Fibroblast of skin of left quadriceps (primary cell): ENCODE data around the gene SGIP1.
"Not testable (repeated sequence)": the region's sequence is repeated elsewhere in the genome, so short reads cannot be mapped to it uniquely, and the experiment has no call there.

Experiments
- DNase-seq, 2 experiments: peaks; one replicate each; pipeline ENCODE4 v3.0.0-alpha.2; 2013; ENCODE audit warnings: low read depth in 2 of 2

Gene SGIP1

DNA sequence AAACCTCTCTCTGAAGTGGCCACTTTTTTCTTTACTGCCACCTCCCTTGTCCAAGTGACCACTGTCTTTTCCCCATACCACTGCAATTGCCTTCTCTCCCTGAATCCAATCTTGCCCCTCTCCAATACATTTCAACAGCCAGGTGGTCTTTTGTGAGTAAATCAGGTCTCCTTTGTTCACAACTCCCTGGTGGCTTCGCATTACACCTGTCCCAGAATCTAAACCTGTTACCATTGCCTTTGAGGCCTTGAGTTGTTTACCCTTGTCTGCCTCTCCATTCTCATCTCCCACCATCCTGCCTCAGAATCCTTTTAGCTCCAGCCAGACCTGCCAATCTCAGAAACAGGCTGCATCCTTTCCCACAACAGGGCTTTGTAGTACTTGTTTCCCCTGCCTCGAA is 196.5 kb downstream of the SGIP1 start:
- no peak for DNase-seq

DNA sequence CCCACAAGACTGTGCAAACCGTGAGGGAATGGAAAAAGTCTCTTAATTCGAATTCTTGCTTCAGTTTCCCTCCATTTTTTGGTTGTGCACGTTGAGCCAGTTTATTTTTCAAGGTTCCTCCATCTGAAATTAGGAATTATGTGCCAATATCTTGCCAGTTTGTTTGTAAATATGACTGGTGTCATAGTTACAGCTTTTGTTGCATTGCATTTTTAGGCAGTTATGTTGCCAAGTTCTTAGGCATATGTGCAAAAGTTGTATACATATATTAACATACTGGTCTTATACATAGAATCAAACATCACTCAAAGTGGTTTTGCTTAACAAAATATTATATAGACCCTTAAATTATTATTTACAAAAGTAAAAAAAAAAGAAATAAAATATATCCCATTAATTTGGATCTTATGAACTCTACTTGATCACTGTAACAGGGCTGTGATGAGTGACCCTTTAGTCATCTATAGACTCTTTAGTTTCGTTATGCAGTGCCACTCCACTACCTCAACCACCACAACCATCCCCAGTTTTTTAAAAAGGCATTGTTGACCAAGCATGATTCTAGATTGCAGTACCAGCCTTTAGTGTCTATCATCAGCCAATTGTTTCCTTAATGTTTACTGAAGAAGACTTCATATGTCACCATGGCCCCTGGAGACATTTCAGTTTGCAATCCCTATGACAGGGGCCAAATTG is 197.4 kb downstream of the SGIP1 start:
- DNase-seq, result no peak

DNA sequence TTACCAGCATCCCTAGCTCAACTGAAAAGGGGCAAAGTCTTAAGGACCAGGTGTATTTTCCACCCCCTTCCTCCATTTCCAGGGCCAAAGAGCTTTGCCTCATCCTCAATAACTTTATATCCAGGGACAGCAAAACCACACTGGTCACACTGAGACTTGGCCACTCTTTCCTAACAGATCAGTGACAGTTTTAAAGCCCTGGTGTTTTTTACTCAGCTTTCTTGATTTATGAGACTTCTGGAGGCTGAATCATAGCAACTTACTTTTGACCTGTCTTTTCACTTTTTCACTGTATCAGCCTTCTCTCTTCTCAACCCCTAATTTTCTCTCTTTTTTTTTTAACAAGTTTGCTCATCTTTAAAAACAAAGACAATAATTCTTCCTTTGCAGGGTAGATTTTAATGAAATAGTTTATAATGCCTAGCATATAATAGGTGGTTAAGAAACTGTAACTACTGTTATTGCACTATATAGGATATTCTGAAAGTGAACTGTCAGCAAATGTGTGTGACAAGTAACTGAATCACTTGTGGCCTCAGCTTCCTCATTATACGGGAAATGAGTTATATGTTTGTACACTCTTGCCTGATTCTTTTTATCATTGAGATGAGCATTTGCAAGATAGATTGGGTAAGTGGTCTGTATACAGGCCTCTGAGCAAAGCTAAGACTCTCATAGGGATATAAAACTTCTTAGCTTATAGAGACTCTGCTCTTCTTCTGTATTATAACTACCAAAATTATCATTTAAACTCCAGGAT is 198.6 kb downstream of the SGIP1 start:
- DNase-seq, result no peak

DNA sequence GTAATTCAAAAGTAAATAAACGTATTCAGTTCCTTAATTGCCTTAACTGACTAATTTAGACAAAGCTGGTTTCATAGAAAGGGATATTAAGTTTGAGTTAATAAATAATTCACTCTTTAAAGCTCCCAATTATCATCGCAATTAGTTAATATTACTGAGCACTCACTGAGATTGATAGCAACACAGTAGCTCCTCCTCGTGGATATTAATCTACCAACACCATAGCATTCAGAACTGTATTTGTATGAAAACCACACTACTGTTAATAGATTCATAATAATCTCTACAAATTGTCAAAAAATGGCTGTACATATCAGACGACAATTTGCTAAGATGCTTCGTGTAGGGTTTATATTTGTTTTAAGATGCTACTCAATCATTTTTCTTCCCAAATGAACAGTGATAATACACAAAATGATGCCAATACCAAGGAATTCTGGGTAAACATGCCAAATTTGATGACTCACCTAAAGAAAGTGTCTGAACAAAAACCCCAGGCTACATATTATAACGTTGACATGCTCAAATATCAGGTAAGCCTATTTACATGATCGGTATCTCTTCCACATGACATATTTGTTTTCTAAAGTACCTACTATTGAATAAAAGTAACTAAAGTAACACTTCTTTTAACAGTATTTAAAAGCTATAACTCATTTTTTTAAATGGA is 199.5 kb downstream of the SGIP1 start:
- no peak for DNase-seq

DNA sequence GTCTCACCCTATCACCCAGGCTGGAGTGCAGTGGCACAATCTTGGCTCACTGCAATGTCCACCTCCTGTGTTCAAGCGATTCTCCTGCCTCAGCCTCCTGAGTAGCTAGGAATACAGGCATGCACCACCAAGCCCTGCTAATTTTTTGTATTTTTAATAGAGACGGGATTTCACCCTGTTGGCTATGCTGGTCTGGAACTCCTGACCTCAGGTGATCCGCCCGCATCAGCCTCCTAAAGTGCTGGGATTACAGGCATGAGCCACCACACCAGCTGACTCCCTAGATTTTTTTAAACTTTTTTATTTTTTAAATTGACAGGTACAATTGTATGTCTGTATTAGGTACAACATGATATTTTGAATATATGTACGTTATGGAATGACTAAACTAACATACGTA is 200.6 kb downstream of the SGIP1 start:
- not testable (repeated sequence) for DNase-seq

DNA sequence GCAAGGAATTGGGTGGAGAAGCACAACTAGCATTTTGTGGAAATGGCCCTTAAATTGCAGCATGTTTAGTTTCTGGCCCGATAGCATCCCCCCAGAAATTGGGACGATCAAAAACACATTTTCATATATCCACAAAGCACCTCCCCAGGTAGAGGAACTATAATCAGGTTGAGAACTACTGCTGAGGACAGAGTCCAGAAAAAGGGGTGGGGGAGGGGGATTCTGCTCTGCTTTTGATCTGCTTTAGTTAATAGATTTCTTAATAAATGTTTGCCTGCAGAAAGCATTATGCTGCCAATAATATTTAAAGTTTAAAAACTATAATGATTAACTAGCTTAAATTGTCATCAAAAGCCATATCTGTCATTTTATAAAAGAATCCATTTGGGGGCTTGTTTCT is 203.9 kb downstream of the SGIP1 start:
- no peak for DNase-seq

DNA sequence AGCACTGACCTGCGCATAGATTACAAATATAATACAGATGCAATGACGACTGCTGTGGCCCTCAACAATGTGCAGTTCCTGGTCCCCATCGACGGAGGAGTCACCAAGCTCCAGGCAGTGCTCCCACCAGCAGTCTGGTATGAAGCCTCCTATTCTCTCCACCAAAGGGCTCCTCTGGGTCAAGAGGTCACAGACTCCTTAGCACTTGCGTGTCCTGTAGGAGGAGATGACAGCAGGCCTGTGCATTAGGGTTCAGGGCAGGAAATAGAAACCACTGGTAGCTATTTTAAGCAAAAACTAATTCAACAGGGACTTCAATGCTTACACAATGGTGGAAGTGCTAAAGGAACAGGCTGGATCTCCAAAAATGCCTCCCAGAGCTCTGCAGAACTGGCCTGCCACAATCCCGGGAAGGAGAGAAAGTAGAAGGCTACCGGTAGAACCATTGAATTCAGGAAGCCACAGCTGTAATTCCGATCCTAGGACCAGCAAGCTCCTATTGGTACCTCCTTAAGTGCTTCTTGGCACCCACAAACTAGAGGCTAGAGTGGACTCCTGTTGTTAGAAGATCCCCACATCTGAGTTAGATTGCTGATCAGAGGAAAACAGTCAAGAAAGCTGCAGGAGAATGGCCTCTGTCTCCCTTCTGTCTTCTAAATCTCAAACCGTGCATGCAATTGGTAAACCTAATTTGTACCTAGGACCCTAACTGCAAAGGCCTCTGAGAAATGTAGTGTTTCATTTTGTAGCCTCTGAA is 205.6 kb downstream of the SGIP1 start:
- DNase-seq, result no peak

DNA sequence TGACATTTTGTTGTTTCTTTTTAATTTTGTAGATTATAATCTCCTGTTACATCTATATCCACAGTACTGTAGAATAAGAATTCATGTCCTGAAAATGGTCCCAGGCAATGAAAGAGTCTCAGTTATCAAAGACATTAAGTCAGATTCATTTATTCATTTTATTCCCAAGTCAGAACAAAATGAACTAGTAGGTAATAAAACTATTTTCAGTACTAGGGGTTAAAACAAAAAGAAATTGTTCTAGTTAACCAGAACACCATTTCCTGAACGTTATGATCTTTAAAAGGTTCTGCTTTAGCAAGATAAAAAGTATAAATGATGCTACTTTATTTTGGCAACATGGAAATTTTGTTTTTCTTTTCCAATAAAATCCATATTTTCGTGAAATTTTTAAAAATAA is 211.5 kb downstream of the SGIP1 start:
- DNase-seq, result no peak

DNA sequence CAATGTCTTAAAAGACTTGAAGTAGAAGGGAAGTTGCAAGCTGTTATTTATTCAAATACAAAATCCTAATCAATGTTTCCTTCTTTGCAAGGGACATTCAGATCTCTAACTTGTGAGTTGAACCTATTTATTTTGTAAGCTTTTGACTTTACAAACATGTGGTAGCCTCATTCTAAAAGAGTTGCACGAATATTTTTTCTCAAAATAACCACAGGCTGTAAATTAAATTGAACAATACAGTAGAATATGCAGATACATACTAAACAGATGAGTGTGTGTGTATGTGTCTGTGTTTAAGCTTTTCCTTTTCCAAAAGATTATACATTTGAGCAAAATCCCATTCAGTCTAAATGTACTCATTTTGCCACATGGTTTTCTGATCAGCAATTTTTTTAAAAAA is 213.5 kb downstream of the SGIP1 start:
- peak; percentile 73 to 74 for DNase-seq

DNA sequence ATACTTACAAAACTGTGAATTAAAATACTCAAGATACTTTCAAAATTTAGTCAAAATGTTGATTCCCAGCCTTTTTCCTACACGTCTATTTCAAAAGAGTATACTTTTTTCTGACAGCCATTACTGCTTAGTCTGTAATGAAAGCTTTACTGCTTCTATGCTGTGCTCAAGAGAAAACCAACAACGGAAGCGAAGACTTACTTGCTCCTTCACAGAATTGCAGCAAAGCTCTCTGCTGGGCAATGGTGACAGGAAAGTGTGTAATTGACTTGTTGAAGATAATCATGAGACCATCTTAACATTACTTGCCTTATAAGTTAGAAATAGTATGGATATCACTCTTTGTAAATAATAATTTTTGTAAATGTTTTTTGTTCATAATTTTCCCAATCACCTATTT is 216.6 kb downstream of the SGIP1 start:
- no peak for DNase-seq

DNA sequence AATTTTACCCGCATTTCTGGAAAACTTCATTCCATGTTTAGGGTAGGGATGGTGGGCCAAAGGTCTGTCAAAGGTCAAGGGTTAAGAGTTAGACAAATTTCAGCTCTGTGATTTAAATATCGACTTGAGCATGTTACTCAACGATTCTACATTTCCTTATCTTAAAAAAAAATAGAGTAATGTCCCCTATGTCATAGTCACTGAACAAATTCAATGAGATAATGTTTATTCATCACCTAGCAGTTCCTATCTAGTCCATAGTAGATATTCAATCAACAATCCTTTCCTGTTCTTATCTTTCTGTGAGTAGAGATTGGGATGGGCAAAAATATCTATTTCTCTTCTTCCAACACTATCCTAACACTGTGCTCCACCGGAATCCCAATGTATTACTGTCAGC is 217.2 kb downstream of the SGIP1 start:
- no peak for DNase-seq

DNA sequence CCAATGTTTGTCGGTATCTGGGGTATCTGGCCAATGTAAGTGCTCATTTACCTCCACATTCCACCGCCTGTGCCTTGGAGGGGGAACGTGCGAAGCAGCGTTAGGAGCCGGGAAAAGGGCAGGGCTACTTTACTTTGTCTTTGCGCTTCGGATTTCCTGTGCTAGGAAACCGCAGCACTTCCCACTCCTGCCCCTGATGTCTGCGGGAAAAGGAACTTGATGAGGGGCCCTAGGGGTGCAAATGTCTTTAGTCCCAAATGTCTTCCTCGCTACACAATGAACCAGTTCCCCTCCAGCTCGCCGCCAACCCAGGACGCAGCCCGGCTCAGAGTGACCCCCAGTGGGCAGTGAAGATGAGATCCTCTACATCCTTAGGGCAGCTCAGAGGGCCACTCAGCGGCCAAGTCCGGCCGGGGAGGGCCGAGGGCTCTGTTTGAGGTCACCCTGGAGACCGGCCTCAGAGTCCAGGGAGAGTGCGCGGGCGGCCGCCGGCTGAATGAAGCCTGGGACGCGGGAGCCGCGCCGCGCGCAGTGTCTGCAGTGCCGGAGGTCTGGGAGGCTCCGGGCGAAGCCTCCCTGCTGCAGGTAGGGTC is 218.1 kb downstream of the SGIP1 start, which contains the start of gene DYNLT5:
DYNLT5 (plus strand) TSS at position 460 of the 593 bp plus-strand sequence. CDS start 2,200 bp downstream, outside the sequence.
- no peak for DNase-seq

DNA sequence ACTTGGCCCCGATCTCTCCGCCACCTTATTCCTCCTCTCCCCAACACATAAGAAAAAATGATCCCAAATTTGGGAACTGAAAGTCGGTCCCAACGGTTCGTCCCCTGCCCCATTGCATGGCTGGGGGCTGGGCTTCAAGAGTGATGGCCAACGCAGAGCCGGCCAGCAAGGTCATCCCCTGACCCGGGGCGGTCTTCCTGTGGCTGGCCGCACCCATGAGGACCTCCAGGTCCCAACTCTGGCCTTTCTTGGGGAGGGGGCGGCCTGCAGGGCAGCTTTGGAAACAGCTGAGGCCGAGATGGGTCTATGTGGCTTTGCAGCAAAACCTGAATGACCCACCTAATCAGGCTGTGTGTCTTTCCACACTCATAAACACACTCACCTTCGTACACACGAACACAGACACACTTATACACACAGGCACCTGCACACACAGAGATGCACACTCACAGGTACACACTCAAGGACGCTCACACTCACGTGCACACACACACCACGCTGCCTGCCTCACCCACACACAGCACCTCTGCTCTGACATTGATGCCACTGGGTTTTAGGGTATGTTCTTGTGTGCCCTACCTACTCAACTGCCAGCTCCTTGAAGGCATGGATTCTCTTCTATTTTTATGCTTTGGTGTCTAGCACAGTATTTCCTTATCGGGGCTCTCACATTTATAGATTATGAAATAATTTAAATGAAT is 218.9 kb downstream of the SGIP1 start:
- no peak for DNase-seq

DNA sequence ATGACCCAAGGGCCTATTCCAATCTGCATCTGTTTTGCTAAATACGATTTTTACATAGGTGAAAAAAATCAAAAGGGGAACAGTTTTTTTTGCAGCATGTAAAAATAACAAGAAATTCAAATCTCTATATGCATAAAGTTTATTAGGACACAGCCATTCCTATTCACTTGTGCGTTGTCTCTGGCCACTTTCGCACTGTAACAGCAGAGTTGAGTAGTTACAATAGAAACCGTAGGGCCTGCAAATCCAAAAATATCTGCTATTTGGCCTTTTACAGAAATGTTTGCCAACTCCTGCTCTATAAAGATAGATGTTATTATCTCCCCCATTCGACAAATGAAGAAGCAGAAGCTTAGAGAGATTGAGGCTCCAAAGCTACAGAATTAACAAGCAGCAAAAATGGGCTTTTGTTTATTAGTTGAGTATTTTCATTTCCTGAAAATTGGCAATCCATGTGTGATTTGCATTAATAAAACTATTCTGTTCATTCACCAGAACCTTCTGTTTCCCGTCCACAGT is 223.8 kb downstream of the SGIP1 start:
- no peak for DNase-seq

DNA sequence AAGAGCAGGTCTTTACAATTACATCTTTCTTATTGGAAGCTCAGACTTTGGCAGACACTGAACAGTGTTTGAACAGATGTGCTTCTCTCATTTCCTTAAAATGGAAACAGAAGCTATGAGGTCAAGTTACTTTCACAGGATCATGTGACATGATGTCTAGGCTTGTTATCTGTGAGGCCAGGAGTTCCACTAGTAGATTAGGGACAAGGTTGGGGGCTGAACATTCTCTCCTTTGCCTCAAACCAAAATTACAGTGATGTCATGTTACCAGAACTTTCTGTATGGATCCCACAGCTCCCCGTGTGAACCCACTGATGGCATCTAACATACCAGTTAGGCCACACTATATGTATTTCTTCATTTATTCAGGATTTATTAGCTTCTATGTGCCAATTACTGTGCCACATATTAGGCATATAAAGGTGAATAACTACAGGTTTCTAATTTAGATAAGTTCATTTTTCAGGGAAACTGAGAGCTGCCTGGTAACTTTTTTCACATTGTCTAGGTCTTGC is 224.3 kb downstream of the SGIP1 start:
- DNase-seq, result no peak

DNA sequence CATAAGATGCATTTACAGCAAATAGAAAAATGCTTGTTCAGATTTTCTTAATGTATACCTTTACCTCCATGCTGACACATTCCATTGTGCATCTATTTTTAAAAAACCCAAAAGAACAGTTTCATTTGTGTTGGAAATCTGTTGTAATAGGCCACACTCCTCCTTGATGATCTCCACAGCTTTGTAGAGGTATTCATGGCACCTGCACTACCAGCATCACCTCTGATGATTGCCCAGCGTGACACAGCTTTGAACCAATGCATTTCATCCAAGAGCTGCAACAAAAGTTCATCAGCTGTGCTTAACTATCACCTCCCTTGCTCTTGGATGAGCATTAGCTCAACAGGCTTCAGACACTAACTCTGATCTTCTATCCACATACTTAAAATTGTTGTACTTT is 226.6 kb downstream of the SGIP1 start:
- DNase-seq, result no peak

DNA sequence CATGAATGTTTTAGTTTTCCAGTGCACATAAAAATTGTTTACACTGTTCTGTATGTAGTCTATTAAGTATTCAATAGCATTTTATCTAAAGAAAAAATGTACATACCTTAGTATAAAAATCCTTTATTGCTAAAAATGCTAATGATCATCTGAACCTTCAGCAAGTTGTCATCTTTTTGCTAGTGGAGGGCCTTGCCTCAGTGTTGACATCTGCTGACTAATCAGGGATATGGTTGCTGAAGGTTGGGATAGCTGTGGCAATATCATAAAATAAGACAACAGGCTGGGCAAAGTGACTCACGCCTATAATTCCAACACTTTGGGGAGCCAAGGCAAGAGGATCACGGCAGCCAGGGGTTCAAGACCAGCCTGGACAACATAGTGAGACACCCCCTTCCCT is 227.3 kb downstream of the SGIP1 start:
- DNase-seq, result no peak

DNA sequence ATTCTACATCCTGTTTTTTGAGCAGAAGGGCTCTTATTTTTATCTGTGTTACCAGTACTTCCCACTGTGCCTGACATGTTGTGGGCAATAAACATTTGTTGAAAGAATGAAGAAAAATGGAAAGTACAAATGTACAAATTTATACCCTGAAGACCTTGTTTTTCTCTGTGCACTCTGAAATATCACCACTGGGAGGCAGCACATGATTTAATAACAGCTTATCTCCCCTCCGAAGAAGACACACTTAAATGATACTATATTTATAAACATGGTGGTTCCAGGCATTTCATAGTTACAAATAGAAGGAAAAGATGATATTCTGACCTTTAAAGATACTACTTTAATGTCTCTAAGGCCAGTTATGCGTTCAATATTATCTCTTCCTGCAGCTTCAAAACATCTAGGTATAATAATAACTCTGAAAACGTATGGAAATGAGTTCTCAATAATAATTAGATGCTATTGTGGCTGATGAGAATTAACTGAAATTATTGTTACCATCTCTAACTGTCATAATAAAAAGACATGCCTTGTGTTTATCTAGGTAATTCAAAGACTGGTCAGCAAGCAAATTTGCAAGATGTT is 231.1 kb downstream of the SGIP1 start:
- DNase-seq, result peak in 1 of 2 experiments; percentile 15

DNA sequence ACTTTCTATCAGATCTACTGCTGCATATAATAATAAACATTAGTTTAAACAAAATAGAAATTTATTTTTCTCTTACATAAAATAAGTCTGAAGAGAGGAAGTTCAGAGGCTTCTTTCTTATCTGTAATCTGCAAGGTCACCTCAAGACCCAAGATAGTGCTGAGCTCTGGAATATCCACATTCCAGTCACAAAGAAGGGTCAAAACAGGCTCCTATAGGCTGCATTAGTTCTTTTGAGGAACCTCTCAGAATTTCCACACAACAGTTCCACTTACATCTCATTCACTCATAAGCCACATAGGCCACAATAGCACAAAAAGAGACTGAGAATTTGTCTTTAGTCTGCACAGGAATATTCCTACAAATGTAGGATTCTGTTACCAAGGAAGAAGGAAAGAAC is 233.7 kb downstream of the SGIP1 start:
- DNase-seq, result no peak

DNA sequence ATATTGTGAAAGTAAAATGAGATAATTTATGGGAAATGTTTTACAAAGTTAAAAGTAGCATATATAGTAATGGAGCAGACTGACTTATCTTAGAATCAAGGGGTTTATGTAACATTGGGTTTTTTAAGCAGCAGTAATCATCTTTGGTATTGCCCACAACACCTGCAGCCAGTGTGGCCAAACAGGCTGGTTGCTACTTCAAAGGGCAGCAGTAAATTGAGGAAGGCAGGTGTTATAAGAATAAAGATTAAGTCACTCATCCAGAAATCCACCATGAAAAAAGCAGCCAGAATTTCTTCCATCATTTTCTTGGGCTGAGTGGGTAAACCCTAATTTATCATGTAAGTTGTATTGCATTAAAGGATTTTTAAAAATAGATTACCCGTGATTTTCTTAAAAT is 235.0 kb downstream of the SGIP1 start:
- no peak for DNase-seq
